GM19238 (cell line): ENCODE data around the gene ZNF775.

Experiments
- DNase-seq: peaks from one replicate; pipeline ENCODE4 v3.0.0; 2011; ENCODE audit warnings: low spot score; ENCODE audit not compliant: insufficient read length

ZNF775 gene

GRCh38 chr7:150368884-150369747 is 10.0 kb upstream of the ZNF775 start:
- DNase-seq: peak; percentile 81

DNA sequence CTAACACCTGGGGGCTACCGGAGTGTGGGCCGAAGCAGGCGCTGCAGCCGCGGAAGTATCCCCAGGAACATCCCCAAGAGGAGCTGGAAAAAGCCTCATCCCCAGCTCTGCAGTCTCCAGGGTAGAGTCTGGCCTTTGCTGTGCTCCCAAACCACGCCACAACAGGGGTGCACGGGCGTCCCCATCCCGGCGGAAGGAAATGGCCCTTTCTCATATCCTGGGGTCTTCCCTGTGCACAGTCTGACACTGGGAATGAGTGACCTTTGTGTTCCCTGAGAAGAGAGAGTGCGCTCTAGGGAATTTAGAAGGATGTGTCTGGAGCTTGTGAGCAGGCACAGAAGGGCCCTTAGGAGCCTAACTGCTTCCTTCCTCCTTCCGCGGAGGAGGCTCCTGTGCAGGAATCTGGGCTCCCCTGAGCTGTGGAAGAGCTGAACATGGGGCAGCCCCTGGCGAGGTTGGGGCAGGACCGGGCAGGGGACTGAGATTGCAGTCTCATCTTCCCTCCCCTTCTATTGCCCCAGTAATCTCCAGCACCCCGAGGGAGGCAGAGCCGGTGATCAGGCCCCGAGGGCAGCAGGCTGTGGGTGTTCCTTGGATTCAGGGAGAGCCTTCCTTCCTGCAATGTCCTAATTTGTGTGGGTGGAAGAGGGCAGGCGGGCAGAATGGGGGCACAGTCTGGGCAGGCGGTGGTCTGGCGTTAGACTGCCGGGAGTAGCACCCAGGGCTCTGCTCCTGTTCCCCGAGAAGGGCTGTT is 9.2 kb upstream of the ZNF775 start:
- DNase-seq: no peak

DNA sequence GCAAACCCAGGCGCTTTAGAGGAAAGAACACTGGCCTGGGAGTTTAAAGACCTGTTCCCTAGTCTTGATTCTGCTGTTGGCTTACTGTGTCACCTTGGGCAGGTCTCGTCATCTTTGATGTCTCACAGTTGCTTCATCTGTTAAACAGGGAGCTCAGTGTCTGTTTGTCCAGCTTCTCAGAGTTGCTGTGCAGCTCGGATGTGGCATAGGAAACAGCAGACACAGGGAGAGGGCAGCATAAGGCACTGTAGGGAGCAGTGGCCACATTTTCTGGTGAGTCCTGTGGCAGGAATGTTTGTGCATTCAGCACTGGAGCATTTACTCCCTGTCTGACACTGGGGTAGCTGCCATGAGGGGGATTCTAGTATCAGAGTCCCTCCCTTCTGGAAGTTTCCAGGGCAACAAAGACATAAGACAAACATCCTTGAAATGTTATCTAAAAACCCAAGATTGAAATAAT is 8.5 kb upstream of the ZNF775 start:
- no peak for DNase-seq

DNA sequence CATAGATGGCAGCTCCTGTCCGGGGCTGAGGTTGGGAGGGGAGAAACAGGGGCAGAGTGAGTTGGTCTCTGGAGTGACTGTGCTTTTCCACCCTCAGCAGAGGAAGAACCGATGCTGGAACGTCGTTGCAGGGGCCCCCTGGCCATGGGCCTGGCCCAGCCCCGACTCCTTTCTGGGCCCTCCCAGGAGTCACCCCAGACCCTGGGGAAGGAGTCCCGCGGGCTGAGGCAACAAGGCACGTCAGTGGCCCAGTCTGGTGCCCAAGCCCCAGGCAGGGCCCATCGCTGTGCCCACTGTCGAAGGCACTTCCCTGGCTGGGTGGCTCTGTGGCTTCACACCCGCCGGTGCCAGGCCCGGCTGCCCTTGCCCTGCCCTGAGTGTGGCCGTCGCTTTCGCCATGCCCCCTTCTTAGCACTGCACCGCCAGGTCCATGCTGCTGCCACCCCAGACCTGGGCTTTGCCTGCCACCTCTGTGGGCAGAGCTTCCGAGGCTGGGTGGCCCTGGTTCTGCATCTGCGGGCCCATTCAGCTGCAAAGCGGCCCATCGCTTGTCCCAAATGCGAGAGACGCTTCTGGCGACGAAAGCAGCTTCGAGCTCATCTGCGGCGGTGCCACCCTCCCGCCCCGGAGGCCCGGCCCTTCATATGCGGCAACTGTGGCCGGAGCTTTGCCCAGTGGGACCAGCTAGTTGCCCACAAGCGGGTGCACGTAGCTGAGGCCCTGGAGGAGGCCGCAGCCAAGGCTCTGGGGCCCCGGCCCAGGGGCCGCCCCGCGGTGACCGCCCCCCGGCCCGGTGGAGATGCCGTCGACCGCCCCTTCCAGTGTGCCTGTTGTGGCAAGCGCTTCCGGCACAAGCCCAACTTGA is 7.8 kb upstream of the ZNF775 start:
- DNase-seq: no peak

- no peak for DNase-seq
These were observed 7.2 kb upstream of the ZNF775 start for GRCh38 chr7:150371996-150372270.

DNA sequence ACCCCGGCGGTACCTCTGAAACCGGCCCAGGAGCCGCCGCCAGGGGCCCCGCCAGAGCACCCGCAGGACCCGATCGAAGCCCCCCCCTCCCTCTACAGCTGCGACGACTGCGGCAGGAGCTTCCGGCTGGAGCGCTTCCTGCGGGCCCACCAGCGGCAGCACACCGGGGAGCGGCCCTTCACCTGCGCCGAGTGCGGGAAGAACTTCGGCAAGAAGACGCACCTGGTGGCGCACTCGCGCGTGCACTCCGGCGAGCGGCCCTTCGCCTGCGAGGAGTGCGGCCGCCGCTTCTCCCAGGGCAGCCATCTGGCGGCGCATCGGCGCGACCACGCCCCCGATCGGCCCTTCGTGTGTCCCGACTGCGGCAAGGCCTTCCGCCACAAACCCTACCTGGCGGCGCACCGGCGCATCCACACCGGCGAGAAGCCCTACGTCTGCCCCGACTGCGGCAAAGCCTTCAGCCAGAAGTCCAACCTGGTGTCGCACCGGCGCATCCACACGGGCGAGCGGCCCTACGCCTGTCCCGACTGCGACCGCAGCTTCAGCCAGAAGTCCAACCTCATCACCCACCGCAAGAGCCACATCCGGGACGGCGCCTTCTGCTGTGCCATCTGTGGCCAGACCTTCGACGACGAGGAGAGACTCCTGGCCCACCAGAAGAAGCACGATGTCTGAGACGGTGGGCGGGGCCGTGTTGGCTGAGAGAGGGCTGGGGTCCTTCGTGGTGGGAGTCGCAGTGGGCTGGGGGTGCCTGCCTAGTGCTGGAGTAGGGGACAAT is 6.7 kb upstream of the ZNF775 start:
- no peak for DNase-seq

- DNase-seq: no peak
These were observed 5.9 kb upstream of the ZNF775 start for GRCh38 chr7:150373049-150373801.

- no peak for DNase-seq
These were observed 5.1 kb upstream of the ZNF775 start for GRCh38 chr7:150374026-150374425.

DNA sequence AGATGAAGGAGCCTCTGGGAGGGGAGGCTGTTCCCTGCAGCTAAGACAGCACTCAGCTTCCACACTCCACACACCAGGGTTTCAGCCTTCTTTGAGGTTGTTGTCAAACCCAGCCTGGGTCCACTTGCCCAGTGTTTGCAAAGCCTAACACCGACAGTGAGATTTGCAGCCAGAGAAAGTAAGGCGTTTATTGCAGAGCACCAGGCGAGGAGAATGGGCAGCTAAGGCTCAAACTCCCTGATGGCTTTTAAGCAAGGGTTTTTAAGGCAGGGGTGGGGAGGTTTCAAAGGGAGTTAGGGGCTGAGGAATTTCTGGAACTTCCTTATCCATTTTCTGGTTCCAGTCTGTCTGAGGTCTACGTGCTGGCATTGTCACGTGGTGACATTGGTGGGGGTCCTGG is 4.7 kb upstream of the ZNF775 start:
- DNase-seq: no peak

- no peak for DNase-seq
These were observed 3.2 kb upstream of the ZNF775 start for GRCh38 chr7:150375662-150376521.

DNA sequence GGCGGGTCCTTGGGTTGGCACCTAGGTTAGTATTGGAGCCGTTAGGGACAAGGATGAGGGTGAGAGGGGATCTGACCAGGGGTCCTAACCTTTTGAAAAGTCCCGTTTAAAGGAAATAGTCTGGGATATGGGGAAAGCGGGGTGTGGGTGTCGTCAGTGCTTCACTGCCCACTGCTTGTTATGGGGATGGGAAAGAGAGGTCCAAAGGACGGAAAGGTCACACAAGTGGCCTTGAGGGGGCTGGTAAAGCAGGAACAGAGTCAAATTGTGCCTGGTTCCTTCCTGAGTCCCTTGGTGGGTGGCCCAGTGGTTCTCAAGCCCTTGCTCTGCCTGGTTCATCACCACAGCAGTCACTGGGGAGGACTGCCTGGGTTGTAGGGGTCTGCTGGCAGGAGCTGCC is 2.6 kb upstream of the ZNF775 start:
- DNase-seq: no peak

DNA sequence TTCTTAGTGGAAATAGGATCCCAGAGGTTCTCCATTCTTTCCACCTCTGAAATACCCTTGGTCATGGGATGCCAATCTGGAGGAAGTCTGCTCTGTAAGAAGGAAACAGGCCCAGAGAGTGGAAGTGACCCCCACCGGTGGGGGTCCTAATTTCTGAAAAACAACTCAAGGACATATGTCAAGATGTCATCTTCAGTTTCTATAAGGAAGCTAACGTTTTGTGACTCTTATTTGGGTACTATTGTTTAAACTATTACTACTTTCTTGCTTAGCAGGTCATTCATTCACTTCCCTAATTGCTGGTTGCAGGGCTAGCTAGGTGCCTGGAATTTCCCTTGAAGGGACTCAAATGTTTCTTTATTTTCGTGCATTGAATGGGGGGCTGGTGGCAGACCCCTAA is 1.9 kb upstream of the ZNF775 start:
- DNase-seq: no peak

GRCh38 chr7:150377635-150378034 is 1.5 kb upstream of the ZNF775 start:
- no peak for DNase-seq

DNA sequence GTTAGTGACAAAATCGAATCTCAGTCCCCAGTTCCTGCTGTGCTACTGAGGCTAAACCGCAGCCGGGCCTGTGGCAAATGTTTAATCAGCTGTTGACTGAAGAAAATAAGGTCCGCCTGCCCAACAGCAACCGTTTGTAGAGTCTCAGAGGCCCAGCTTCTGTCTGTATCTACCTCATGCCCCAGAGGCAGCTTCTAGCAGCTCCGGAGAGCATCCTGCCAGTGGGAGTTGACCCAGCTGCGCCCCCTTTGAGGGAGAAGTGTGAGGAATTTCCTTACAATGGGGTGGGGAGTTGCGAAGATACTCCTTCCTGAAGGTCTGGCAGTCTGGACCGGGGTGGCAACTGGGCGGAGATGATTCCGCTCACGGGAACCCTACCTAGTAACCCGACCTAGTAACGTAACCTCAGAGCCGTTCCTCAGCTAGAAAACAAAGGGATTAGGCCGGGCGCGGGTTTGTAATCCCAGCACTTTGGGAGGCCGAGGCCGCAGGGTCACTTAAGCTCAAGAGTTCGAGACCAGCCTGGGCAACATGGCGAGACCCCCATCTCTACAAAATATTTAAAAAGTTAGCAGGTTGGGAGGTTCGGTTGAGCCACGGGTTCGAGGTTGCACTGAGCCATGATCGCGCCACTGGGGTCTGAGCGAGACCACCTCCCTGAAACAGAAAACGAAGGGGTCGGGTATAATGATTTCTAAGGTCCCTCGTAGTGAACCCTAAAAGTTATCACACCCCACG is 846 bp upstream of the ZNF775 start:
- DNase-seq: peak; percentile 50

DNA sequence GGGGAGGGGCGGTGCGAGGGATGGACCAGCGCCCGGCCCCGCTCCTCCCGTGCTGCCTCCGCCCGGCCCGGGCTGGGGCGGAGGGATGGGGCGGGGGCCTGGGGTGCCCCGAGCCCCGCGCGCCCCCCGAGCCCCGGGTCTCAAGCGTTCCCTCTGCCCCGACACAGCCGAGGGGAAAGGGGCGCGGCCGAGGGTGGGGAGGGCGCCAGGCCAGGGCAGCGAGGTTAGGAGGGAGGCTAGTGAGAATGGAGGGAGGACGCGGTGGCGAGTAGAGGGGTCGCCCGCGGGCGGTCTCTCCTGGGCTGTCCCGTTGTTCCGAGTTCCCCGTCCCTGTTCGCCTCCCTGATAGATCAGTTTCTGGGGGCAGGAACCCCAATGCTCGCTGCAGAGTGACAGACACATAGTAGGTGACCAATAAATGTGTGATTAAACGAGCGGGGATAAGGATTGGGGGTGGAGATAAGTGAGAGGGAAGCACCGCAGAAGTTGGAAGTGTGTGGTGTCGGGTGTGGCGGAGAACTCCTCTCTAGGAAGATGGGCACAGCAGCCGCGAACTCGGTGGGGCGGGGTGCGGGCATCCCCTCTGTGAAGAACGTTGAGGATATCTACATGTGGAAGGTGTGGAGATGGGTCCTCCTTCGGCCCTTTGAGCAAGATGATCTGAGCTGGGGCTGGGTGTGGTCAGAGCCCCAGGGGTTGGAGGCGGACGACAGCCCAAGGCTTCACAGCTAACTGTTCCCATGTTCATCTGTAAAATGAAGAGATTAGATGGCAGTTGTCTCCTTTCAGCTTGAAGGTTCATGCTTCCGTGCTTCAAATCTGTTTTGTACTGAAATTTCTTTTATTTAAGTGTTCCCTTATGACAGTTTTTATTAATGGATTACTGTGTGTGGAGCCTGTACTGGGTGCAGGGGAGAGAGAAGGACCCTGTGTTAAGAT is 580 bp downstream of the ZNF775 start:
- peak; percentile 41 for DNase-seq

GRCh38 chr7:150380463-150380862 is 1.3 kb downstream of the ZNF775 start:
- DNase-seq: peak; percentile 49

GRCh38 chr7:150381096-150381495 is 2.0 kb downstream of the ZNF775 start:
- no peak for DNase-seq

- DNase-seq: no peak
These were observed 2.6 kb downstream of the ZNF775 start for GRCh38 chr7:150381785-150382122.
